ENCODE results near the gene SMAD9.
A peak's percentile ranks its signal among the peaks of the same experiment; 100 is the strongest.

The SMAD9 gene

GRCh38 chr13:36862002-36862685 is 57.9 kb downstream of the SMAD9 start:
- DNase-seq, result no peak

GRCh38 chr13:36859259-36859658 is 60.8 kb downstream of the SMAD9 start:
- DNase-seq, result no peak

- peak; percentile 68 for DNase-seq
These were observed 61.7 kb downstream of the SMAD9 start for GRCh38 chr13:36858290-36858689.

GRCh38 chr13:36857253-36857652 is 62.8 kb downstream of the SMAD9 start:
- no peak for DNase-seq

GRCh38 chr13:36850790-36851438 is 69.1 kb downstream of the SMAD9 start:
- no peak for DNase-seq

- peak; percentile 90 for DNase-seq
These were observed 71.6 kb downstream of the SMAD9 start for GRCh38 chr13:36848199-36848982.

- no peak for DNase-seq
These were observed 72.4 kb downstream of the SMAD9 start for GRCh38 chr13:36847606-36848005.

GRCh38 chr13:36841391-36841790 is 78.6 kb downstream of the SMAD9 start:
- no peak for DNase-seq

GRCh38 chr13:36840718-36841250 is 79.3 kb downstream of the SMAD9 start:
- DNase-seq, result peak; percentile 19

- peak; percentile 32 for DNase-seq
These were observed 80.1 kb downstream of the SMAD9 start for GRCh38 chr13:36839981-36840380.

GRCh38 chr13:36839281-36839680 is 80.8 kb downstream of the SMAD9 start:
- no peak for DNase-seq

GRCh38 chr13:36837354-36838092 is 82.5 kb downstream of the SMAD9 start:
- DNase-seq, result no peak

- no peak for DNase-seq
These were observed 85.7 kb downstream of the SMAD9 start for GRCh38 chr13:36834299-36834698.

GRCh38 chr13:36831291-36831690 is 88.7 kb downstream of the SMAD9 start:
- no peak for DNase-seq

- DNase-seq, result no peak
These were observed 90.3 kb downstream of the SMAD9 start for GRCh38 chr13:36829753-36830152.

GRCh38 chr13:36822785-36823184 is 97.3 kb downstream of the SMAD9 start:
- DNase-seq, result no peak

GRCh38 chr13:36820222-36820621 is 99.8 kb downstream of the SMAD9 start:
- DNase-seq, result no peak

- no peak for DNase-seq
These were observed 100.3 kb downstream of the SMAD9 start for GRCh38 chr13:36819739-36820090.

- peak; percentile 55 for DNase-seq
These were observed 101.0 kb downstream of the SMAD9 start, which contains the start of gene RFXAP for GRCh38 chr13:36818804-36819738. TSS of gene RFXAP (plus strand) at chr13:36819222. CDS start at chr13:36819358, 136 bp downstream.

- DNase-seq, result no peak
These were observed 101.8 kb downstream of the SMAD9 start for GRCh38 chr13:36817996-36818803.

GRCh38 chr13:36815062-36815461 is 105.0 kb downstream of the SMAD9 start:
- no peak for DNase-seq

Measured in DMS153 (cell line).